ENCODE results near the gene RB1.
A peak's percentile ranks its signal among the peaks of the same experiment; 100 is the strongest.

Gene RB1

GRCh38 chr13:48296528-48296927 lies 7.0 kb upstream of the RB1 start:
- H3K4me3 ChIP-seq (ENCODE audit: low read depth, low read length): no peak overlapping the region
- TF ChIP-seq CTCF (IDR thresholded peaks at IDR 0.05; ENCODE audit: low read depth, low read length): no peak

GRCh38 chr13:48297131-48297786 lies 6.3 kb upstream of the RB1 start:
- H3K4me3 ChIP-seq (ENCODE audit: low read depth, low read length): no peak overlapping the region
- no peak for TF ChIP-seq CTCF (IDR thresholded peaks at IDR 0.05; ENCODE audit: low read depth, low read length)

- H3K4me3 ChIP-seq (ENCODE audit: low read depth, low read length): no peak overlapping the region
- no peak for TF ChIP-seq CTCF (IDR thresholded peaks at IDR 0.05; ENCODE audit: low read depth, low read length)
Measured at GRCh38 chr13:48299591-48299990, 4.0 kb upstream of the RB1 start.

GRCh38 chr13:48302871-48303358 lies 636 bp upstream of the RB1 start:
- peak overlapping the region; percentile 58 for H3K4me3 ChIP-seq (ENCODE audit: low read depth, low read length)
- TF ChIP-seq CTCF (IDR thresholded peaks at IDR 0.05; ENCODE audit: low read depth, low read length): no peak

GRCh38 chr13:48304143-48304876 lies 759 bp downstream of the RB1 start:
- peak overlapping the region; percentile 58 for H3K4me3 ChIP-seq (ENCODE audit: low read depth, low read length)
- TF ChIP-seq CTCF (IDR thresholded peaks at IDR 0.05; ENCODE audit: low read depth, low read length): no peak

GRCh38 chr13:48311223-48311622 lies 7.7 kb downstream of the RB1 start:
- no peak for TF ChIP-seq CTCF (IDR thresholded peaks at IDR 0.05; ENCODE audit: low read depth, low read length)
- H3K4me3 ChIP-seq (ENCODE audit: low read depth, low read length): no peak overlapping the region

- no peak for TF ChIP-seq CTCF (IDR thresholded peaks at IDR 0.05; ENCODE audit: low read depth, low read length)
- no peak overlapping the region for H3K4me3 ChIP-seq (ENCODE audit: low read depth, low read length)
Measured at GRCh38 chr13:48315969-48316650, 12.6 kb downstream of the RB1 start.

All from WI38 (cell line).